Body of pancreas (tissue), 4 donors: ENCODE data around the gene AHI1. TPM values are rescaled to one million over a fixed set of nuclear protein-coding genes. Genes with fewer than 3 reads are reported as not detected.

ENCODE experiments used
- ATAC-seq: fragments of 150-250 bp; one replicate; pipeline ENCODE4 v1.9.1; 2016
- DNase-seq, 4 donors: peaks; one replicate each; pipeline ENCODE4 v3.0.0-alpha.2; 2019
- H3K27ac ChIP-seq, 4 donors: fragments of 200-600 bp; sonication (generic); 1 replicate in 3 of 4; 2 replicates in 1 of 4; pipeline versions ENCODE4 v1.5.1 to v1.6.1; 2016 to 2019; ENCODE audit warnings: mild to moderate bottlenecking in 1 of 4, mixed read lengths in 1 of 4, moderate library complexity in 1 of 4
- H3K27me3 ChIP-seq, 2 donors: fragments of 200-600 bp; sonication (generic); one replicate each; pipeline ENCODE4 v1.6.0; 2016; ENCODE audit warnings: mild to moderate bottlenecking in 1 of 2
- H3K36me3 ChIP-seq, 2 donors: fragments of 200-600 bp; sonication (generic); replicated peaks in 1 of 2; 2 replicates each; pipeline ENCODE4 v1.5.1; 2016; ENCODE audit warnings: low read depth in 2 of 2; ENCODE audit not compliant: insufficient read depth in 1 of 2
- H3K4me1 ChIP-seq: fragments of 200-600 bp; sonication (generic); one replicate; pipeline ENCODE4 v1.6.0; 2016
- H3K4me3 ChIP-seq, 2 donors: fragments of 200-600 bp; sonication (generic); 1 replicate in 1 of 2; 2 replicates in 1 of 2; pipeline ENCODE4 v1.5.1; 2016 to 2019
- H3K9me3 ChIP-seq, 3 donors: fragments of 200-600 bp; sonication (generic); 1 replicate in 2 of 3; 2 replicates in 1 of 3; pipeline ENCODE4 v1.5.1; 2016
- CTCF ChIP-seq, 7 experiments: fragments of 450-650 bp in 4 of 7; fragments of 200-600 bp in 3 of 7; sonication (generic) in 3 of 7; IDR thresholded peaks; one replicate each; pipeline ENCODE4 v1.5.1; 2016 to 2019; ENCODE audit warnings: antibody characterized with exemption in 7 of 7
- POLR2A ChIP-seq, 3 donors: fragments of 450-650 bp; IDR thresholded peaks; one replicate each; pipeline ENCODE4 v1.6.1; 2016; ENCODE audit warnings: antibody characterized with exemption in 3 of 3, mild to moderate bottlenecking in 2 of 3
- WGBS, 2 donors: methylation state at CpG; one replicate each; pipeline ENCODE4 v1.1.5; 2017; 5-methylcytosine and 5-hydroxymethylcytosine counted together
- intact Hi-C: fragments of 100-400 bp; cut with DNase I; formaldehyde crosslinking; loops from one replicate; pipeline ENCODE4 v1.15.1; 2023
- total RNA-seq, 2 donors: library from RNA; depleted of rRNA; stranded (reverse); fragments of >200 nt; gene quantifications; one replicate each; pipeline ENCODE4 v1.1.0, GENCODE V29; 2016

The AHI1 gene
- total RNA-seq, 2 donors from 2014 or later: 20.2 to 107 TPM

GRCh38 chr6:135270676-135271536 lies 226.6 kb downstream of the AHI1 start:
- Histone ChIP-seq H3K27ac (peak overlapping the region; percentile 28 to 81 (median 72)), H3K4me1 (peaks cover 14% of the 10 kb centered on the region)
- DNase-seq: peak; percentile 44 to 72 (median 62)

DNA sequence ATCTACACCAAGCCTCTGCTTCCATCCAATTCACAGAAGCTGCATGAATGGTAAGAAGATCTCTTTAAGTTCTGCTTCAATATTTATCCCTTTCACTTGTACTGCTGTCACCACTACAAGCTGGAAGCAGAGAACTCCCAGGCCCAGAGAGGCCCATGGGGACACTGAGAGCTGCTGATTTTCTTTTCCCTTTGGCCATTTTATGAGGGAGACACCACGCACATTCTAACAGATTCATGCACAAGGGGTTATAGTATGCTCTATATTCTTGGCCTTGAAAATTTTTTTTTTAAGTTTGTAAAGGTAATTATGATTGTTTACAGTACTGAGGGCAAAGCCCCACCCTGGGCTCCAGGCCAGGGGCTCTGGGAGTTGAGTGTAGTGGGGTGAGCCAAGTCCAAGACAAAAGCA lies 228.1 kb downstream of the AHI1 start:
- 92 to 95% methylated on average over 1 of the region's 1 CpG for WGBS, 2 donors
- H3K4me3 ChIP-seq: no peak overlapping the region
- H3K27me3 ChIP-seq: no peaks in the 10 kb centered on the region
- H3K9me3 ChIP-seq: no peaks in the 10 kb centered on the region
- intact Hi-C loops: no loop called here
- H3K36me3 ChIP-seq: no peaks in the 10 kb centered on the region
- TF ChIP-seq POLR2A (IDR thresholded peaks at IDR 0.05): no peak
- H3K4me1 ChIP-seq: peaks cover 14% of the 10 kb centered on the region
- H3K27ac ChIP-seq: no peak overlapping the region
- no peak for ATAC-seq
- DNase-seq: no peak

More at GRCh38 chr6:135270676-135271536, 226.6 kb downstream of the AHI1 start:
- Histone ChIP-seq H3K27me3 (no peaks in the 10 kb centered on the region), H3K9me3 (no peaks in the 10 kb centered on the region), H3K36me3 (no peaks in the 10 kb centered on the region), H3K4me3 (no peak overlapping the region)
- intact Hi-C loops: no loop called here
- peak; percentile 86 for ATAC-seq
- 20 to 32% methylated on average over 10 to 11 of the region's 11 CpGs for WGBS, 2 donors
- TF ChIP-seq CTCF (IDR thresholded peaks at IDR 0.05) (no peak), POLR2A (IDR thresholded peaks at IDR 0.05) (peak in 1 of 3 donors; percentile 21)

DNA sequence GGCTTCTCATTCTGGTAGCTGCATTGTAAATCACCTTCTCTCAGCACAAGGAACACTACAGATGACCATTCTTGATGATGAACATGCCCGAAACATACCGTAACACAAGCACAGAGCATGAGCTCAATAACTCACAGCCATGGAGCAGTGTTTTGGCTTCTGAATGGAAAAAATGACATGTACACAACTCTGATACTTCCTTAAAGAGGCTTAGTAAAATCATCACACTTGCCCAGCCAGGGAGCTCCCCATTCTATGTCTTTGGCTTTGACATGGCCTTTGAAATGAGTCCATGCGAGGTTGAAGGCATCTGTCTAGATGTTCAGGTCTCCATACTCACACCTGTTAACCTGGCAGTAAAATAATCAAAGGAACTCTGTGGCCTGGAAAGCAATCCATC lies 228.8 kb downstream of the AHI1 start:
- Histone ChIP-seq H3K36me3 (no peaks in the 10 kb centered on the region), H3K9me3 (no peaks in the 10 kb centered on the region), H3K27ac (no peak overlapping the region), H3K4me3 (no peak overlapping the region), H3K4me1 (peaks cover 14% of the 10 kb centered on the region), H3K27me3 (no peaks in the 10 kb centered on the region)
- no peak for TF ChIP-seq POLR2A (IDR thresholded peaks at IDR 0.05)
- no peak for TF ChIP-seq CTCF (IDR thresholded peaks at IDR 0.05)
- WGBS, 2 donors: 92 to 99% methylated on average over 3 of the region's 3 CpGs
- intact Hi-C loops: no loop called here
- ATAC-seq (no peak), DNase-seq (no peak)

DNA sequence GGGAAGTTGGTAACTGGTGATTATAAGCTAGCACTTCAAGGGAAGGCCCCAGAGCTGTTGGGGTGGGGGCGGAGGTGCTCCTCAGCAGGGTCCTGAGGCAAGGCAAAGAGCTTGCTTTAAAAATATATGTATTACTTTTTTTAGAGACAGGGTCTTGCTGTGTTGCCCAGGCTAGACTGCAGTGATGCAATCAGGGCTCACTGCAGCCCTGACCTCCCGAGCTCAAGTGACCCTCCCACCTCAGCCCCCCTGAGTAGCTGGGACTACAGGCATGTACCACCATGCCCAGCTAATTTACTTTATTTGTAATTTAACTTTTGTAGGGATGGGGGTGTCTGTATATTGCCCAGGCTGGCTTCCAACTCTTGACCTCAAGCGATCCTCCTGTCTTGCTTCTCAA lies 229.3 kb downstream of the AHI1 start:
- peaks cover 14% of the 10 kb centered on the region for H3K4me1 ChIP-seq
- no peak for ATAC-seq
- 91% methylated on average over 3 of the region's 3 CpGs for WGBS, 2 donors

GRCh38 chr6:135267085-135267484 lies 230.5 kb downstream of the AHI1 start:
- H3K4me1 ChIP-seq: peaks cover 14% of the 10 kb centered on the region
- no peak overlapping the region for H3K4me3 ChIP-seq
- no peak for ATAC-seq
- WGBS, 2 donors: 50 to 56% methylated on average over 2 of the region's 2 CpGs
- no peaks in the 10 kb centered on the region for H3K9me3 ChIP-seq
- TF ChIP-seq POLR2A (IDR thresholded peaks at IDR 0.05) (no peak), CTCF (IDR thresholded peaks at IDR 0.05) (no peak)
- intact Hi-C loops: no loop called here
- H3K27ac ChIP-seq: no peak overlapping the region
- no peaks in the 10 kb centered on the region for H3K36me3 ChIP-seq
- H3K27me3 ChIP-seq: no peaks in the 10 kb centered on the region
- DNase-seq: no peak

More for the DNA sequence above, 229.3 kb downstream of the AHI1 start:
- no peak for TF ChIP-seq CTCF (IDR thresholded peaks at IDR 0.05)
- no peak for TF ChIP-seq POLR2A (IDR thresholded peaks at IDR 0.05)
- H3K27me3 ChIP-seq: no peaks in the 10 kb centered on the region
- H3K4me3 ChIP-seq: no peak overlapping the region
- intact Hi-C loops: no loop called here
- no peak for DNase-seq
- H3K9me3 ChIP-seq: no peaks in the 10 kb centered on the region
- no peak overlapping the region for H3K27ac ChIP-seq
- no peaks in the 10 kb centered on the region for H3K36me3 ChIP-seq
